Measurements from ENCODE around the gene MYBL2. TPM values are rescaled to one million over a fixed set of nuclear protein-coding genes. Genes with fewer than 3 reads are reported as not detected.

Gene MYBL2
- total RNA-seq, 2 donors from 2014 or later = 41.4 to 95.5 TPM

GRCh38 chr20:43699941-43700565 is 33.1 kb downstream of the MYBL2 start:
- no peak for ATAC-seq (replicated peaks)
- Mint-ChIP-seq H3K27ac (no peak overlapping the region), H3K9me3 (no peaks in the 10 kb centered on the region), H3K4me1 (no peaks in the 10 kb centered on the region), H3K36me3 (ENCODE audit: low read depth) (peaks cover 21% of the 10 kb centered on the region), H3K27me3 (no peaks in the 10 kb centered on the region), H3K4me3 (no peak overlapping the region)

- Mint-ChIP-seq H3K27me3 (no peaks in the 10 kb centered on the region), H3K36me3 (ENCODE audit: low read depth) (peaks cover 25% of the 10 kb centered on the region), H3K27ac (no peak overlapping the region), H3K9me3 (no peaks in the 10 kb centered on the region), H3K4me1 (no peaks in the 10 kb centered on the region), H3K4me3 (no peak overlapping the region)
- no peak for ATAC-seq (replicated peaks)
Observed at GRCh38 chr20:43700627-43701026, 33.7 kb downstream of the MYBL2 start.

GRCh38 chr20:43702502-43702901 is 35.6 kb downstream of the MYBL2 start:
- ATAC-seq (replicated peaks) = no peak
- no peaks in the 10 kb centered on the region for H3K27me3 Mint-ChIP-seq
- no peaks in the 10 kb centered on the region for H3K4me1 Mint-ChIP-seq
- H3K36me3 Mint-ChIP-seq (ENCODE audit: low read depth) = peaks cover 36% of the 10 kb centered on the region
- H3K4me3 Mint-ChIP-seq = no peak overlapping the region
- H3K9me3 Mint-ChIP-seq = no peaks in the 10 kb centered on the region
- peak overlapping the region; percentile 9 for H3K27ac Mint-ChIP-seq

- no peak overlapping the region for H3K4me3 Mint-ChIP-seq
- no peak overlapping the region for H3K27ac Mint-ChIP-seq
- H3K27me3 Mint-ChIP-seq = no peaks in the 10 kb centered on the region
- no peaks in the 10 kb centered on the region for H3K9me3 Mint-ChIP-seq
- peaks cover 22% of the 10 kb centered on the region for H3K36me3 Mint-ChIP-seq (ENCODE audit: low read depth)
- ATAC-seq (replicated peaks) = no peak
- H3K4me1 Mint-ChIP-seq = no peaks in the 10 kb centered on the region
Observed at GRCh38 chr20:43710370-43711044, 43.6 kb downstream of the MYBL2 start.

- Mint-ChIP-seq H3K27ac (no peak overlapping the region), H3K4me1 (no peaks in the 10 kb centered on the region), H3K4me3 (no peak overlapping the region), H3K9me3 (no peaks in the 10 kb centered on the region), H3K36me3 (ENCODE audit: low read depth) (peaks cover 19% of the 10 kb centered on the region), H3K27me3 (no peaks in the 10 kb centered on the region)
- no peak for ATAC-seq (replicated peaks)
Observed at GRCh38 chr20:43711098-43711654, 44.3 kb downstream of the MYBL2 start.

GRCh38 chr20:43715044-43715443 is 48.1 kb downstream of the MYBL2 start:
- Mint-ChIP-seq H3K4me3 (no peak overlapping the region), H3K9me3 (no peaks in the 10 kb centered on the region), H3K27ac (no peak overlapping the region), H3K36me3 (ENCODE audit: low read depth) (no peaks in the 10 kb centered on the region), H3K27me3 (no peaks in the 10 kb centered on the region), H3K4me1 (no peaks in the 10 kb centered on the region)
- no peak for ATAC-seq (replicated peaks)

GRCh38 chr20:43715511-43715910 is 48.6 kb downstream of the MYBL2 start:
- Mint-ChIP-seq H3K27ac (no peak overlapping the region), H3K36me3 (ENCODE audit: low read depth) (no peaks in the 10 kb centered on the region), H3K9me3 (no peaks in the 10 kb centered on the region), H3K4me3 (no peak overlapping the region), H3K27me3 (no peaks in the 10 kb centered on the region), H3K4me1 (no peaks in the 10 kb centered on the region)
- ATAC-seq (replicated peaks) = no peak

- no peak for ATAC-seq (replicated peaks)
- H3K27ac Mint-ChIP-seq = no peak overlapping the region
- H3K9me3 Mint-ChIP-seq = no peaks in the 10 kb centered on the region
Observed at GRCh38 chr20:43716123-43716522, 49.2 kb downstream of the MYBL2 start.

GRCh38 chr20:43716757-43717615 is 50.1 kb downstream of the MYBL2 start:
- Mint-ChIP-seq H3K9me3 (no peaks in the 10 kb centered on the region), H3K27me3 (no peaks in the 10 kb centered on the region), H3K4me3 (no peak overlapping the region), H3K36me3 (ENCODE audit: low read depth) (no peaks in the 10 kb centered on the region), H3K4me1 (no peaks in the 10 kb centered on the region), H3K27ac (no peak overlapping the region)
- ATAC-seq (replicated peaks) = no peak

More at GRCh38 chr20:43716123-43716522, 49.2 kb downstream of the MYBL2 start:
- no peaks in the 10 kb centered on the region for H3K27me3 Mint-ChIP-seq
- no peaks in the 10 kb centered on the region for H3K36me3 Mint-ChIP-seq (ENCODE audit: low read depth)
- no peaks in the 10 kb centered on the region for H3K4me1 Mint-ChIP-seq
- no peak overlapping the region for H3K4me3 Mint-ChIP-seq

GRCh38 chr20:43717616-43717995 is 50.7 kb downstream of the MYBL2 start:
- no peaks in the 10 kb centered on the region for H3K4me1 Mint-ChIP-seq
- ATAC-seq (replicated peaks) = no peak
- no peak overlapping the region for H3K4me3 Mint-ChIP-seq
- no peaks in the 10 kb centered on the region for H3K9me3 Mint-ChIP-seq
- no peaks in the 10 kb centered on the region for H3K27me3 Mint-ChIP-seq
- H3K27ac Mint-ChIP-seq = no peak overlapping the region
- no peaks in the 10 kb centered on the region for H3K36me3 Mint-ChIP-seq (ENCODE audit: low read depth)

GRCh38 chr20:43720007-43720406 is 53.1 kb downstream of the MYBL2 start:
- Mint-ChIP-seq H3K36me3 (ENCODE audit: low read depth) (no peaks in the 10 kb centered on the region), H3K9me3 (no peaks in the 10 kb centered on the region), H3K4me3 (no peak overlapping the region), H3K4me1 (no peaks in the 10 kb centered on the region), H3K27ac (peak overlapping the region; percentile 18), H3K27me3 (no peaks in the 10 kb centered on the region)
- ATAC-seq (replicated peaks) = no peak

- Mint-ChIP-seq H3K27me3 (no peaks in the 10 kb centered on the region), H3K9me3 (no peaks in the 10 kb centered on the region), H3K27ac (no peak overlapping the region), H3K4me3 (no peak overlapping the region), H3K4me1 (no peaks in the 10 kb centered on the region), H3K36me3 (ENCODE audit: low read depth) (no peaks in the 10 kb centered on the region)
- no peak for ATAC-seq (replicated peaks)
Observed at GRCh38 chr20:43721097-43721428, 54.1 kb downstream of the MYBL2 start.

GRCh38 chr20:43721429-43722152 is 54.7 kb downstream of the MYBL2 start:
- peak overlapping the region; percentile 12 for H3K27ac Mint-ChIP-seq
- no peaks in the 10 kb centered on the region for H3K9me3 Mint-ChIP-seq
- H3K27me3 Mint-ChIP-seq = no peaks in the 10 kb centered on the region
- peak; percentile 79 for ATAC-seq (replicated peaks)
- H3K36me3 Mint-ChIP-seq (ENCODE audit: low read depth) = no peaks in the 10 kb centered on the region
- H3K4me1 Mint-ChIP-seq = no peaks in the 10 kb centered on the region
- H3K4me3 Mint-ChIP-seq = peak overlapping the region; percentile 45

- no peaks in the 10 kb centered on the region for H3K4me1 Mint-ChIP-seq
- peak; percentile 69 for ATAC-seq (replicated peaks)
- H3K4me3 Mint-ChIP-seq = peak overlapping the region; percentile 45
- no peaks in the 10 kb centered on the region for H3K36me3 Mint-ChIP-seq (ENCODE audit: low read depth)
- peak overlapping the region; percentile 12 for H3K27ac Mint-ChIP-seq
- no peaks in the 10 kb centered on the region for H3K9me3 Mint-ChIP-seq
- H3K27me3 Mint-ChIP-seq = no peaks in the 10 kb centered on the region
Observed at GRCh38 chr20:43722153-43722505, 55.2 kb downstream of the MYBL2 start.
